Neural progenitor cell (in vitro differentiated cells): Measurements from ENCODE around the gene HYAL3. TPM values are rescaled to one million over a fixed set of nuclear protein-coding genes. Genes with fewer than 3 reads are reported as not detected.

Source experiments
- DNase-seq: peaks from one replicate; pipeline ENCODE4 v3.0.0-alpha.2; 2016; ENCODE audit warnings: low spot score
- H2AFZ ChIP-seq: fragments of 200-600 bp; sonication (generic); replicated peaks from 2 replicates; pipeline ENCODE4 v1.6.1; 2016; ENCODE audit warnings: antibody characterized with exemption
- H3F3A ChIP-seq: fragments of 200-600 bp; sonication (generic); 2 replicates; pipeline ENCODE4 v1.6.1; 2016; ENCODE audit warnings: antibody characterized with exemption, low read depth
- H3K27ac ChIP-seq: fragments of 200-600 bp; sonication (generic); 2 replicates; pipeline ENCODE4 v1.5.1; 2016; ENCODE audit warnings: mild to moderate bottlenecking
- H3K27me3 ChIP-seq: fragments of 200-600 bp; sonication (generic); 2 replicates; pipeline ENCODE4 v1.6.1; 2016; ENCODE audit warnings: mild to moderate bottlenecking, moderate library complexity
- H3K36me3 ChIP-seq: fragments of 200-600 bp; sonication (generic); 2 replicates; pipeline ENCODE4 v1.5.1; 2016
- H3K4me1 ChIP-seq: fragments of 200-600 bp; sonication (generic); 2 replicates; pipeline ENCODE4 v1.6.1; 2016; ENCODE audit warnings: mixed run types
- H3K4me2 ChIP-seq: fragments of 200-600 bp; sonication (generic); 2 replicates; pipeline ENCODE4 v1.6.1; 2016
- H3K4me3 ChIP-seq: fragments of 200-600 bp; sonication (generic); 2 replicates; pipeline ENCODE4 v1.5.1; 2016
- H3K79me2 ChIP-seq: fragments of 200-600 bp; sonication (generic); 2 replicates; pipeline ENCODE4 v1.6.1; 2016; ENCODE audit warnings: low read depth
- H3K9ac ChIP-seq: fragments of 200-600 bp; sonication (generic); 2 replicates; pipeline ENCODE4 v1.6.1; 2016
- H3K9me3 ChIP-seq: fragments of 200-600 bp; sonication (generic); 2 replicates; pipeline ENCODE4 v1.5.1; 2016; ENCODE audit warnings: low read depth
- H4K20me1 ChIP-seq: fragments of 200-600 bp; sonication (generic); 2 replicates; pipeline ENCODE4 v1.6.1; 2016; ENCODE audit warnings: low read depth
- H3K27ac Mint-ChIP-seq: 3 replicates; pipeline ENCODE4 v1.8.0; 2021; ENCODE audit warnings: mixed read lengths
- H3K27me3 Mint-ChIP-seq: 2 replicates; pipeline ENCODE4 v1.8.0; 2022; ENCODE audit warnings: low read depth, mild to moderate bottlenecking, inconsistent platforms, moderate library complexity, mixed read lengths; ENCODE audit not compliant: insufficient read depth
- H3K36me3 Mint-ChIP-seq: 3 replicates; pipeline ENCODE4 v1.8.0; 2021; ENCODE audit warnings: mixed read lengths
- H3K4me1 Mint-ChIP-seq: 3 replicates; pipeline ENCODE4 v1.8.0; 2021; ENCODE audit warnings: mixed read lengths
- H3K4me3 Mint-ChIP-seq: 3 replicates; pipeline ENCODE4 v1.8.0; 2021; ENCODE audit warnings: mild to moderate bottlenecking, moderate library complexity, mixed read lengths
- H3K9me3 Mint-ChIP-seq: 3 replicates; pipeline ENCODE4 v1.8.0; 2020; ENCODE audit warnings: mixed read lengths
- CTCF ChIP-seq: fragments of 200-600 bp; sonication (generic); IDR thresholded peaks from 2 replicates; pipeline ENCODE4 v1.5.1; 2017; ENCODE audit warnings: antibody characterized with exemption, mild to moderate bottlenecking
- EZH2 ChIP-seq: fragments of 200-600 bp; sonication (generic); IDR thresholded peaks from 2 replicates; pipeline ENCODE4 v1.6.1; 2017; ENCODE audit warnings: antibody characterized with exemption, mild to moderate bottlenecking, moderate library complexity
- EZH2phosphoT487 ChIP-seq: fragments of 200-600 bp; sonication (generic); IDR thresholded peaks from 2 replicates; pipeline ENCODE4 v1.6.1; 2017; ENCODE audit warnings: antibody characterized with exemption
- total RNA-seq: library from RNA; depleted of rRNA; stranded (reverse); fragments of >200 nt; gene quantifications from 2 replicates; pipeline ENCODE4 v1.2.3, GENCODE V29; 2015; ENCODE audit warnings: low replicate concordance

The HYAL3 gene
- total RNA-seq, 1 donor from 2014 or later = 2.2 TPM

GRCh38 chr3:50258029-50258680 lies 41.0 kb downstream of the HYAL3 start:
- TF ChIP-seq CTCF = no peak
- no peak for TF ChIP-seq EZH2phosphoT487
- no peak for TF ChIP-seq EZH2
- no peaks in the 10 kb centered on the region for H3K27me3 ChIP-seq
- peaks cover 15% of the 10 kb centered on the region for H3K4me1 ChIP-seq
- no peak overlapping the region for H3K4me3 ChIP-seq
- H3K27ac ChIP-seq = peak overlapping the region; percentile 29
- no peak overlapping the region for H3K9ac ChIP-seq
- no peaks in the 10 kb centered on the region for H3K9me3 ChIP-seq
- no peak overlapping the region for H3K4me2 ChIP-seq
- H2AFZ ChIP-seq = no peak overlapping the region
- peaks cover 64% of the 10 kb centered on the region for H3K4me1 Mint-ChIP-seq
- peaks cover 51% of the 10 kb centered on the region for H4K20me1 ChIP-seq
- H3K27me3 Mint-ChIP-seq = peaks cover 8% of the 10 kb centered on the region
- H3K79me2 ChIP-seq = peaks cover 2% of the 10 kb centered on the region
- peak overlapping the region; percentile 95 for H3K27ac Mint-ChIP-seq
- H3K4me3 Mint-ChIP-seq = peak overlapping the region; percentile 69
- H3K9me3 Mint-ChIP-seq = no peaks in the 10 kb centered on the region
- peaks cover 74% of the 10 kb centered on the region for H3F3A ChIP-seq
- H3K36me3 ChIP-seq = no peaks in the 10 kb centered on the region
- H3K36me3 Mint-ChIP-seq = peaks cover 16% of the 10 kb centered on the region
- DNase-seq = no peak

GRCh38 chr3:50256978-50257890 lies 42.0 kb downstream of the HYAL3 start:
- Histone ChIP-seq H2AFZ (no peak overlapping the region), H3K4me3 (no peak overlapping the region), H3K27me3 (no peaks in the 10 kb centered on the region), H3K27ac (no peak overlapping the region), H3K4me2 (no peak overlapping the region), H4K20me1 (peaks cover 60% of the 10 kb centered on the region), H3K79me2 (peaks cover 11% of the 10 kb centered on the region), H3K9me3 (no peaks in the 10 kb centered on the region), H3K9ac (no peak overlapping the region), H3F3A (peaks cover 70% of the 10 kb centered on the region), H3K36me3 (no peaks in the 10 kb centered on the region), H3K4me1 (peaks cover 15% of the 10 kb centered on the region)
- Mint-ChIP-seq H3K4me3 (peak overlapping the region; percentile 69), H3K36me3 (peaks cover 17% of the 10 kb centered on the region), H3K27ac (peak overlapping the region; percentile 95), H3K27me3 (peaks cover 8% of the 10 kb centered on the region), H3K4me1 (peaks cover 56% of the 10 kb centered on the region), H3K9me3 (no peaks in the 10 kb centered on the region)
- TF ChIP-seq CTCF = peak; percentile 72
- no peak for TF ChIP-seq EZH2
- TF ChIP-seq EZH2phosphoT487 = no peak
- peak; percentile 71 for DNase-seq

GRCh38 chr3:50255251-50255615 lies 44.0 kb downstream of the HYAL3 start:
- no peak overlapping the region for H2AFZ ChIP-seq
- no peak overlapping the region for H3K4me3 ChIP-seq
- peaks cover 80% of the 10 kb centered on the region for H4K20me1 ChIP-seq
- TF ChIP-seq EZH2phosphoT487 = no peak
- TF ChIP-seq CTCF = no peak
- TF ChIP-seq EZH2 = no peak
- no peaks in the 10 kb centered on the region for H3K9me3 ChIP-seq
- Mint-ChIP-seq H3K4me3 (no peak overlapping the region), H3K27me3 (peaks cover 6% of the 10 kb centered on the region), H3K9me3 (no peaks in the 10 kb centered on the region), H3K4me1 (peaks cover 48% of the 10 kb centered on the region), H3K27ac (no peak overlapping the region), H3K36me3 (peaks cover 23% of the 10 kb centered on the region)
- H3K27me3 ChIP-seq = no peaks in the 10 kb centered on the region
- no peak overlapping the region for H3K4me2 ChIP-seq
- H3K27ac ChIP-seq = no peak overlapping the region
- no peak overlapping the region for H3K9ac ChIP-seq
- H3K79me2 ChIP-seq = peaks cover 31% of the 10 kb centered on the region
- peaks cover 57% of the 10 kb centered on the region for H3F3A ChIP-seq
- H3K4me1 ChIP-seq = peaks cover 3% of the 10 kb centered on the region
- H3K36me3 ChIP-seq = no peaks in the 10 kb centered on the region
- no peak for DNase-seq
